BJ (cell line): ENCODE measurements around the gene SLC23A3. TPM values are rescaled to one million over a fixed set of nuclear protein-coding genes. Genes with fewer than 3 reads are reported as not detected.
A peak's percentile ranks its signal among the peaks of the same experiment; 100 is the strongest.

Experiments
- CTCF ChIA-PET: fragments of 350-600 bp; formaldehyde crosslinking; extraction: SDS; loops from one replicate; lab custom pipeline; 2021; ENCODE audit warnings: antibody characterized with exemption, inconsistent platforms; lab: Yijun Ruan, JAX
- POLR2A ChIA-PET: fragments of 300-600 bp; sonication (Branson Sonifier 250); formaldehyde crosslinking; extraction: SDS; loops from one replicate; lab custom pipeline; 2021; ENCODE audit warnings: antibody characterized with exemption; lab: Charles Lee
- DNase-seq: peaks from one replicate; pipeline ENCODE4 v3.0.0-alpha.2; 2011; ENCODE audit warnings: low read depth
- H3K27me3 ChIP-seq: 2 replicates; pipeline ENCODE4 v1.6.0; 2011; ENCODE audit warnings: low read length; ENCODE audit not compliant: control insufficient read depth, insufficient read depth
- H3K36me3 ChIP-seq: 2 replicates; pipeline ENCODE4 v1.5.1; 2011; ENCODE audit warnings: low read length; ENCODE audit not compliant: control insufficient read depth, insufficient read depth
- H3K4me3 ChIP-seq: 2 replicates; pipeline ENCODE4 v1.5.1; 2011; ENCODE audit warnings: low read depth, mild to moderate bottlenecking, control low read depth, low read length
- CTCF ChIP-seq: IDR thresholded peaks from 2 replicates; pipeline ENCODE4 v1.5.1; 2011; ENCODE audit warnings: low read depth, mild to moderate bottlenecking, control low read depth, inconsistent platforms, low read length, moderate library complexity; ENCODE audit not compliant: insufficient read depth
- polyA plus RNA-seq: library from polyadenylated mRNA; depleted of rRNA; stranded (reverse); fragments of >200 nt; gene quantifications from 2 replicates; pipeline ENCODE4 v1.2.3, GENCODE V29; 2011

SLC23A3 gene
- polyA plus RNA-seq, 1 experiment = 1.3 TPM

- H3K4me3 ChIP-seq = no peak overlapping the region
- CTCF ChIA-PET = interaction anchor here (1.0 to 1.7 kb wide), 2 partner anchors 132 to 137 kb away, joined by 3 to 5 read pairs; no protein-coding TSS in a partner anchor
- POLR2A ChIA-PET = no interaction called here
- DNase-seq = no peak
- H3K36me3 ChIP-seq = no peaks in the 10 kb centered on the region; the same call in 1 of the 2 replicates
- H3K27me3 ChIP-seq = no peaks in the 10 kb centered on the region
- no peak for TF ChIP-seq CTCF
Measured at GRCh38 chr2:219163156-219163555, 6.7 kb downstream of the SLC23A3 start.

- DNase-seq = no peak
- Histone ChIP-seq H3K36me3 (no peaks in the 10 kb centered on the region; the same call in 1 of the 2 replicates), H3K27me3 (no peaks in the 10 kb centered on the region), H3K4me3 (peak overlapping the region; percentile 73)
- POLR2A ChIA-PET = no interaction called here
- no peak for TF ChIP-seq CTCF
- CTCF ChIA-PET = no interaction called here
Measured at GRCh38 chr2:219161097-219161496, 8.7 kb downstream of the SLC23A3 start.

GRCh38 chr2:219160186-219161017 lies 9.4 kb downstream of the SLC23A3 start, which contains the start of gene NHEJ1:
NHEJ1 (minus strand) TSS chr2:219160815; CDS start chr2:219158362, 2,453 bp downstream.
- Histone ChIP-seq H3K36me3 (no peaks in the 10 kb centered on the region; the same call in 1 of the 2 replicates), H3K27me3 (no peaks in the 10 kb centered on the region), H3K4me3 (peak within 1 kb of the TSS; percentile 73)
- CTCF ChIA-PET = interaction anchor here (0.7 to 14.8 kb wide), 28 partner anchors 8 to 370 kb away, joined by 3 to 211 read pairs (median 4); partner anchors contain the start of genes ABCB6, DNAJB2, IHH and SLC23A3
- peak; percentile 63 for DNase-seq
- POLR2A ChIA-PET = interaction anchor here (0.6 kb wide), 1 partner anchor 46 kb away, joined by 4 read pairs; no protein-coding TSS in a partner anchor
- TF ChIP-seq CTCF = peak; percentile 99

- CTCF ChIA-PET = interaction anchor here (0.6 to 14.8 kb wide), 36 partner anchors 9 to 588 kb away, joined by 3 to 211 read pairs (median 4); partner anchors contain the start of genes ABCB6, DNAJB2, IHH and SLC23A3
- no peak for TF ChIP-seq CTCF
- Histone ChIP-seq H3K36me3 (no peaks in the 10 kb centered on the region; the same call in 1 of the 2 replicates), H3K27me3 (no peaks in the 10 kb centered on the region), H3K4me3 (peak overlapping the region; percentile 73)
- DNase-seq = no peak
- POLR2A ChIA-PET = no interaction called here
Measured at GRCh38 chr2:219159771-219160185, 10.1 kb downstream of the SLC23A3 start.

- ChIA-PET POLR2A (no interaction called here), CTCF (interaction anchor here (0.6 to 14.8 kb wide), 19 partner anchors 12 to 371 kb away, joined by 3 to 211 read pairs (median 5); partner anchors contain the start of genes IHH and SLC23A3)
- no peaks in the 10 kb centered on the region for H3K27me3 ChIP-seq
Measured at GRCh38 chr2:219158586-219158985, 11.2 kb downstream of the SLC23A3 start.

More at GRCh38 chr2:219158586-219158985, 11.2 kb downstream of the SLC23A3 start:
- DNase-seq = no peak
- Histone ChIP-seq H3K36me3 (no peaks in the 10 kb centered on the region; the same call in 1 of the 2 replicates), H3K4me3 (no peak overlapping the region)
- TF ChIP-seq CTCF = no peak
